K562 (cell line): ENCODE results near the gene TBC1D20. TPM values are rescaled to one million over a fixed set of nuclear protein-coding genes. Genes with fewer than 3 reads are reported as not detected.

Source experiments
- CCAR2 ChIP-seq: fragments of 200-400 bp; formaldehyde crosslinking; IDR thresholded peaks from 2 replicates; pipeline ENCODE4 v1.6.1; 2017; ENCODE audit warnings: mild to moderate bottlenecking, low read depth, low read length
- DEAF1 ChIP-seq: fragments of 450-650 bp; formaldehyde crosslinking; IDR thresholded peaks from 2 replicates; pipeline ENCODE4 v1.4.0; 2020; ENCODE audit warnings: mild to moderate bottlenecking, moderate library complexity
- NFATC3 ChIP-seq: fragments of 450-650 bp; IDR thresholded peaks from 2 replicates; pipeline ENCODE4 v1.6.1; 2017; ENCODE audit warnings: mild to moderate bottlenecking
- SAFB ChIP-seq: fragments of 200-400 bp; formaldehyde crosslinking; IDR thresholded peaks from 2 replicates; pipeline ENCODE4 v1.6.1; 2017; ENCODE audit warnings: low read depth, low read length, borderline replicate concordance
- SUPT5H ChIP-seq: fragments of 450-650 bp; IDR thresholded peaks from 2 replicates; pipeline ENCODE4 v1.6.1; 2016
- TEAD1 ChIP-seq, 2 experiments: fragments of 450-650 bp in 1 of 2; sonication (generic) in 1 of 2; formaldehyde crosslinking; IDR thresholded peaks; 2 replicates each; pipeline versions ENCODE4 v1.4.0 to v1.8.0; 2020 to 2022; ENCODE audit warnings: mild to moderate bottlenecking in 2 of 2, missing genetic modification reagents in 1 of 2
- TOE1 ChIP-seq, 2 experiments: fragments of 450-650 bp in 1 of 2; sonication (generic) in 1 of 2; formaldehyde crosslinking in 1 of 2; IDR thresholded peaks; 2 replicates each; pipeline versions ENCODE4 v1.7.1 to v1.8.0; 2016 to 2022; ENCODE audit warnings: borderline replicate concordance in 2 of 2, mild to moderate bottlenecking in 2 of 2, antibody characterized with exemption in 1 of 2, inconsistent platforms in 1 of 2, low read depth in 1 of 2, missing genetic modification reagents in 1 of 2, moderate library complexity in 1 of 2
- XRCC3 ChIP-seq: fragments of 450-650 bp; IDR thresholded peaks from 2 replicates; pipeline ENCODE4 v1.6.1; 2017; ENCODE audit warnings: mild to moderate bottlenecking, moderate library complexity
- ZBTB49 ChIP-seq: sonication (generic); formaldehyde crosslinking; IDR thresholded peaks from 2 replicates; pipeline ENCODE4 v1.8.0; 2022; ENCODE audit warnings: missing genetic modification reagents, mild to moderate bottlenecking, borderline replicate concordance
- ZFP91 ChIP-seq: sonication (generic); formaldehyde crosslinking; IDR thresholded peaks from 2 replicates; pipeline ENCODE4 v1.8.0; 2022; ENCODE audit warnings: mild to moderate bottlenecking, missing genetic modification reagents
- polyA plus RNA-seq, 8 experiments: library from polyadenylated mRNA; depleted of rRNA in 4 of 8; stranded (reverse) in 5 of 8; unstranded in 3 of 8; fragments of >200 nt; fragmentation: Nextera tagmentation in 2 of 8; fragmentation: Illumina TruSeq in 1 of 8; extraction: Ambion mirVana in 2 of 8; extraction: Trizol in 1 of 8; gene quantifications; 2 replicates each; pipeline versions ENCODE4 v1.2.1 to v1.2.3, GENCODE V29; 2011 to 2014; ENCODE audit warnings: inconsistent platforms in 1 of 8, missing spikeins in 1 of 8
- total RNA-seq, 7 experiments: library from RNA; depleted of rRNA in 6 of 7; stranded (reverse); fragments of >200 nt in 6 of 7; fragmentation: Illumina TruSeq in 2 of 7; extraction: Trizol in 2 of 7; gene quantifications; 2 replicates each; pipeline versions ENCODE4 v1.2.1 to v1.2.3, GENCODE V29; 2011 to 2021; ENCODE audit warnings: low replicate concordance in 1 of 7
- TF ChIP-seq, protein P1 (sequence below): fragments of 250-450 bp; sonication (Bioruptor Pico); IDR thresholded peaks from 2 replicates; pipeline ENCODE4 v1.4.0; 2020; ENCODE audit warnings: borderline replicate concordance
- TF ChIP-seq, protein P2 (sequence below), 2 experiments: fragments of 450-650 bp in 1 of 2; sonication (generic) in 1 of 2; formaldehyde crosslinking in 1 of 2; IDR thresholded peaks in 1 of 2; conservative IDR thresholded peaks in 1 of 2; 2 replicates each; pipeline versions ENCODE4 v1.6.1 to v1.8.1; 2016 to 2023; ENCODE audit warnings: mild to moderate bottlenecking in 2 of 2, moderate library complexity in 2 of 2, inconsistent platforms in 1 of 2, missing genetic modification reagents in 1 of 2
- TF ChIP-seq, protein P3 (sequence below): fragments of 250-450 bp; sonication (Bioruptor Pico); IDR thresholded peaks from 2 replicates; pipeline ENCODE4 v1.4.0; 2020

The TBC1D20 gene
- total and polyA plus RNA-seq, 9 of the 15 experiments (the other 6 are each of a cell fraction or from before 2014, with no cell fraction given), result 7.0 to 25.3 (median 15.1) TPM

GRCh38 chr20:444862-445426, 17.4 kb downstream of the TBC1D20 start (continued):
- TF ChIP-seq, protein P1, sequence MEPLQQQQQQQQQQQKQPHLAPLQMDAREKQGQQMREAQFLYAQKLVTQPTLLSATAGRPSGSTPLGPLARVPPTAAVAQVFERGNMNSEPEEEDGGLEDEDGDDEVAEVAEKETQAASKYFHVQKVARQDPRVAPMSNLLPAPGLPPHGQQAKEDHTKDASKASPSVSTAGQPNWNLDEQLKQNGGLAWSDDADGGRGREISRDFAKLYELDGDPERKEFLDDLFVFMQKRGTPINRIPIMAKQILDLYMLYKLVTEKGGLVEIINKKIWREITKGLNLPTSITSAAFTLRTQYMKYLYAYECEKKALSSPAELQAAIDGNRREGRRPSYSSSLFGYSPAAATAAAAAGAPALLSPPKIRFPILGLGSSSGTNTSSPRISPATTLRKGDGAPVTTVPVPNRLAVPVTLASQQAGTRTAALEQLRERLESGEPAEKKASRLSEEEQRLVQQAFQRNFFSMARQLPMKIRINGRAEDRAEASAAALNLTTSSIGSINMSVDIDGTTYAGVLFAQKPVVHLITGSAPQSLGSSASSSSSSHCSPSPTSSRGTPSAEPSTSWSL, result no peak
- no peak for TF ChIP-seq DEAF1
- no peak for TF ChIP-seq SUPT5H
- TF ChIP-seq, protein P2, sequence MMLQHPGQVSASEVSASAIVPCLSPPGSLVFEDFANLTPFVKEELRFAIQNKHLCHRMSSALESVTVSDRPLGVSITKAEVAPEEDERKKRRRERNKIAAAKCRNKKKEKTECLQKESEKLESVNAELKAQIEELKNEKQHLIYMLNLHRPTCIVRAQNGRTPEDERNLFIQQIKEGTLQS (IDR thresholded peaks at IDR 0.05), result 0 out of 2 replicates have a peak, but pooled peaks have one; percentile 20
- TF ChIP-seq, protein P2 (CRISPR knock-in tag; conservative IDR thresholded peaks at IDR 0.05), result no peak
- TF ChIP-seq ZFP91 (CRISPR knock-in tag), result no peak
- TF ChIP-seq SAFB, result no peak
- no peak for TF ChIP-seq NFATC3
- TF ChIP-seq ZBTB49, result no peak
- no peak for TF ChIP-seq CCAR2
- TF ChIP-seq, protein P3, sequence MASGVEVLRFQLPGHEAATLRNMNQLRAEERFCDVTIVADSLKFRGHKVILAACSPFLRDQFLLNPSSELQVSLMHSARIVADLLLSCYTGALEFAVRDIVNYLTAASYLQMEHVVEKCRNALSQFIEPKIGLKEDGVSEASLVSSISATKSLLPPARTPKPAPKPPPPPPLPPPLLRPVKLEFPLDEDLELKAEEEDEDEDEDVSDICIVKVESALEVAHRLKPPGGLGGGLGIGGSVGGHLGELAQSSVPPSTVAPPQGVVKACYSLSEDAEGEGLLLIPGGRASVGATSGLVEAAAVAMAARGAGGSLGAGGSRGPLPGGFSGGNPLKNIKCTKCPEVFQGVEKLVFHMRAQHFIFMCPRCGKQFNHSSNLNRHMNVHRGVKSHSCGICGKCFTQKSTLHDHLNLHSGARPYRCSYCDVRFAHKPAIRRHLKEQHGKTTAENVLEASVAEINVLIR, result no peak
- TF ChIP-seq XRCC3, result no peak
- no peak for TF ChIP-seq TEAD1 (CRISPR knock-in tag; IDR thresholded peaks at IDR 0.05)
- TF ChIP-seq TOE1 (IDR thresholded peaks at IDR 0.05; ENCODE audit: borderline replicate concordance), result peak; percentile 58; the same call in 1 of the 2 replicates
- TF ChIP-seq TOE1 (CRISPR knock-in tag; IDR thresholded peaks at IDR 0.05; ENCODE audit: borderline replicate concordance, low read depth), result no peak
